GM19397 (cell line): Measurements from ENCODE around the gene PXN.
"Not testable (repeated sequence)": the region's sequence is repeated elsewhere in the genome, so short reads cannot be mapped to it uniquely, and the experiment has no call there.

Experiments
- ATAC-seq: cut with Tn5 transposase; IDR thresholded peaks from one replicate; pipeline ENCODE4 v1.9.1; 2021; ENCODE audit warnings: mild to moderate bottlenecking, moderate library complexity; ENCODE audit not compliant: unreplicated experiment

Gene PXN

GRCh38 chr12:120262852-120263747 lies 2.4 kb downstream of the PXN start:
- ATAC-seq, result no peak

DNA sequence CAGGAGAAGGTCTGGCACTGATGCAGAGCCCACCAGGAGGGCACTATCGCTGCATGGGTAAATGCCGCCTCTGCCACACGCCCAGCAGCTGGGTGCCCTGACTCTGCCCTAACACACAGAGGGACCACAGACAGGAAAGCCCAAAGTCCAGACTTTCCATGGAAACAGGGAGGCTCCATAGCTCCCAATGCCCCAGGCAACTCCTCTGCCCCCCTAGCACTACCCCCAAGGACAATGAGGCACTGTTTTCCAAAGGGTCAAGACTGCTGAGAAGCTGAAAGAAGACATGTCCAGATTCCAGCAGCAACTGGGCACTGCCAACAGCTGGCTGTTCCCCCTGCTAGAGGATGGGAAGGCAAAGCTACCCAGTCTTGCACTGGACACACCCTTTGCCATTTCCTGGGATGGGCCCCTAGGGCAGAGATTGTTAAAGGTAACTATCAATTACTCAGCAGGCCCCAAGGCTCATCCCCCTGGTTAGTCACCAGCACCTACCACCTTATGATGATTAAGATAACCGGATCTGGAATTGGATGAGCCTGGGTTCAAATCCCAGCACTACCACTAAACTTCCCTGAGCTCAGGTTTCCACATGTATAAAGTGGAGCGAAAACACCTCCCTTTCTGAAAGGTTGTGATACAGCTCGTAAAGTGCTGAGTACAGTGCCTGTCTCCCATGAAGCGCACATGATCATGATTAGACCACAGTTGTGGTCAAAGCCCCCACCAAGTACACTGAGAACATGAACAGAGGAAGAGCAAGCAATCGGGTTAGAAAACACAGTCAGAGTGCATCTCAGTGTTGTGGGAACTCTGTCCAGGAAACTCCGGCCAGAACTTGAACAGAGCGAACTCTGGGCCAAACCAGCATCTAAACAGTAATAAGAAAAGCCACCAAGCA lies 3.3 kb downstream of the PXN start:
- no peak for ATAC-seq

DNA sequence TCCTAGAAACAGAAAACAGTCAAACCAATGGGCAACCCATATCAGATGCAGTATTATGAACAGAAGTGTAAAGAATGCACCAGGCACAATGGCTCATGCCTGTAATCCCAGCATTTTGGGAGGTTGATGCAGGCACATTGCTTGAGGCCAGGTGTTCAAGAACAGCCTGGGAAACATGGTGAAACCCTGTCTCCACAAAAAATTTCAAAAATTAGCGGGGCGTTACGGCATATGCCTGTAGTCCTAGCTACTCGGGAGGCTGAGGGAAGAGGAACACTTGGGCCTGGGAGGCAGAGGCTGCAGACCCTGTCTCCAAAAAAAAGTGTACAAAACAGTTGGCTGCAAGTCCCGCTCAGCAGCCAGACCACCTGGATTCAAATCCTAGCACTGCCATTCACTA lies 4.9 kb downstream of the PXN start:
- no peak for ATAC-seq

- no peak for ATAC-seq
Observed at GRCh38 chr12:120259418-120260202, 5.9 kb downstream of the PXN start.

- ATAC-seq, result no peak
Observed at GRCh38 chr12:120258323-120258896, 7.1 kb downstream of the PXN start.

GRCh38 chr12:120257041-120257821 lies 8.3 kb downstream of the PXN start:
- ATAC-seq, result no peak

DNA sequence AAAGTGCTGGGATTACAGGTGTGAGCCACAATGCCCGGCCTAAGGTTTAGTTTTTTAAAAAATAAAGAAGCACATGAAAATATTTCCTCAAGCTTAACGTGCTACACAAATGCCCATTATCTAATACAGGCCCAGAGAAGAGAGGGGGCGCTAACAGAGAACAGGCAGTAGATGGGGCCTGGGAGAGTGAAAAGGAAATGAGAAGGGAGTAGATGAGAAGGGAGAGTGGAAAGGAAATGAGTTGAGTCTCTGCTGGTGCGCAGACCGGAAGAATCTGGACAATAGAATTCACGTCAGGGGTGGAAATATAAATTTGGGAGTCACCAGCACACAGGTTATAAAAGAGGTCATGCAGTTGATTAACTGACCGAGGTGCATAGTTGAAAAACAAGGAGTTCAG lies 10.7 kb downstream of the PXN start:
- ATAC-seq, result no peak

DNA sequence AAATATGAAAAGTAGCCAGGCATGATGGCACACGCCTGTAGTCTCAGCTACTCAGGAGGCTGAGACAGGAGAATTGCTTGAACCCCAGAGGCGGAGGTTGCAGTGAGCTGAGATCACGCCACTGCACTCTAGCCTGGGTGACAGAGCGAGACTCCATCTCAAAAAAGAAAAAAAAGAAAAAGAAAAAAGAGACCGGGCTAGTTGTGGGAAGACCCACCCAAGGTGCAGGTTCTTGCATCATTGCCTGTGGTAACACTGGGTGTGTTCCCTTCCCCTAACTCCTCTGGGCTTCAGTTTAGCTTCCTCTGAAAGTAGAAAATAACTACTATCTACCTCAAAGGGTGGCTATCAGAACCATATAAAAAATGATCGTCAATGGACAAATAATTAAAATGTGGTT lies 12.2 kb downstream of the PXN start:
- not testable (repeated sequence) for ATAC-seq

DNA sequence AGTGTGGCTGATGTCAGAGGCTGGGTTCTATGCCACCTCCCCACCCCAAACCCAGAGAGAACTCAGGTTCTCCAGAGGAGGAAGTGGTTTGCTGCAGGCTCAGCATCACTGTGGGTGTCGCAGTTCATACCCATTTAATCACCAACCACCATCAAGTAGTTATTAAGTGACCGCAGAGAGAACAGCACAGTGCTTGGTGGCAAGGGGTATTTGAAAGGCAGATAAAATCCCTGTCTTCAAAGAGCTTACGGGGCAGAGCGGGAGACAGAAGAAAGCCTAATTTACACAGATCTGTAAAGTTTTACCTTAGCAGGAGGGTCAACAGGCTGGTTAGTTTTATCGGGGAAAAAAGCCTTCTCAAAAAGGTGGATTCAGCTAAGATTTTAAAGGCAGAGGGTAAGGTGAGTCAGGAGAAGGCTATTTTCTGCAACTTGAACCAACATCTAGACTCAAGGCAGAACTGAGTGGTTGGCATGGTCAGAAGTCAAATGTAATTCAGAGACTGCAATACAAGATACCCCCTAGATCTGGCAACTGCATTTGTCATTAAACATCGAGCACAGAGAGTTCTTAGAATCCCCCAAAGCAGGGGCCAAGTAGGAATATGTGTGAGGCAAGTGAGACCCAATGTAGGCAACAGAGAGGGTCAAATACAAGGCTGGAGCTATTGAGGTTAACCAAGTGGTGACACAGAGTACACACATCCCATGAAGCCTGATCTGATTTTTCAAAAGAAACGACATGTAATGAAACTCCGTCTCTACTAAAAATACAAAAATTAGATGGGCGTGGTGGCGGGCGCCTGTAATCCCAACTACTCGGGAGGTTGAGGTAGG lies 13.2 kb downstream of the PXN start:
- ATAC-seq, result no peak

DNA sequence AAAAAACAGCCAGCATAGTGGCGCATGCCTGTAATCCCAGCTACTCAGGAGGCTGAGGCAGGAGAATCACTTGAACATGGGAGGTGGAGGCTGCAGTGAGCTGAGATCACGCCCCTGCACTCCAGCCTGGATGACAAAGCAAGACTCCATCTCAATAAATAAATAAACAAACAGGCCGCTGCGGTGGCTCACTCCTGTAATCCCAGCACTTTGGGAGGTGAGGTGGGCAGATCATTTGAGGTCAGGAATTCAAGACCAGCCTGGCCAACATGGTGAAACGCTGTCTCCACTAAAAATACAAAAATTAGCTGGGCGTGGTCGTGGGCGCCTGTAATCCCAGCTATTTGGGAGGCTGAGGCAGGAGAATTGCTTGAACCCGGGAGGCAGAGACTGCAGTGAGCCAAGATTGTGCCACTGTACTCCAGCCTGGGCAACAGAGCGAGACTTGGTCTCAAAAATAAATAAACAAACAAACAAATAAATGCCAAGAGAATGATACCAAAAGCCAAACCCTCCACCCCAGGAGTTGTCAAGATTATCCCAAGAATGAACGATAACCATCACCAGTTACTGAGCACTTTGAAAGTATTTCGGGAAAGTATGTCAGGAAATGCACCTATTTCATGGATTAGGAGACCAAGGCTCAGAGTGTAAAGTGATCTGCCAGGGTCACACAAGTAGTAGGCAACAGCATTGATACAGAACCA lies 14.0 kb downstream of the PXN start:
- not testable (repeated sequence) for ATAC-seq

DNA sequence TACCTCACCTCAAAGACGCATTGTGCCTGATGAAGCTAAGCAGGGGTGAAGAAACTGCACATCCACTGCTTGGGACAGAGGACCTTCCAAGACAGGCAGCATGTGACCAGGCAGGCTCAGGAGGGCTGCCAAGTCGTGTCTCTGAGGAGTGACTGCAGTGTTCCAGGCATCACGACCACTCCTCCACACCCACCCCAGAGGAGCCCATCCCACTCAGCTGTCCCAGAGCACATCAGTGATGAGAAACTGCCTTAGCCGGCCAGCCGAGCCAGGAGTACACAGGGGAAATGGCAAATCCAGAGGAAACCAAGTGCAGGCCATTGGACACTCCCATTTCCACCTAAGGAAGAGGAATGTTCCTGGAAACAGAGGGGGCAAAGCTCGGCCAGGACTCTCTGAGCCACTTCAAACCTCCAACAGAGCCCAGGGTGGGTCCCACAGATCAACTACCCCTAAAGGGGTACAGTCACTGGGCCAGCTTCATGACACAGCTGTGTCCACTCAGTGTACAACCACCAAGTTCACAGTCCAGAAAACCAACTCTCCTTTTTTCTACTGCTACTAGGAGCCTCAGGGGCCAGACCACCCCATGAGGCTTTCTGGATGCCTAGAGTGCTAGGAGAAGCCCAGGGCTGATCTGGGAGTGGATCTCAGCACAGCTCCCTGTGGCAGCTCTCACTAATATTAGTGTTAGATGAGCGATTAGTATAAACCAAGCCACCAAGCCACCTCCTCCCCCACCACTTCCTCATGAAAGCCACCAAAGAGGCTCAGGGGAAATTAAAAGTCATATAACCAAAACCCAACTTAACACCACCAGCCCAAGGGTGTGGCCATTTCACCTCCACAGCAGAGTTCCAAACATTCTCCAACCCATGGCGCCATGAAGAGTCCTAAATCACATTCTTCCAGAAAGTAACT lies 15.4 kb downstream of the PXN start:
- ATAC-seq, result no peak

GRCh38 chr12:120249266-120249874 lies 16.2 kb downstream of the PXN start:
- no peak for ATAC-seq

GRCh38 chr12:120247621-120248030 lies 17.9 kb downstream of the PXN start:
- ATAC-seq, result no peak

DNA sequence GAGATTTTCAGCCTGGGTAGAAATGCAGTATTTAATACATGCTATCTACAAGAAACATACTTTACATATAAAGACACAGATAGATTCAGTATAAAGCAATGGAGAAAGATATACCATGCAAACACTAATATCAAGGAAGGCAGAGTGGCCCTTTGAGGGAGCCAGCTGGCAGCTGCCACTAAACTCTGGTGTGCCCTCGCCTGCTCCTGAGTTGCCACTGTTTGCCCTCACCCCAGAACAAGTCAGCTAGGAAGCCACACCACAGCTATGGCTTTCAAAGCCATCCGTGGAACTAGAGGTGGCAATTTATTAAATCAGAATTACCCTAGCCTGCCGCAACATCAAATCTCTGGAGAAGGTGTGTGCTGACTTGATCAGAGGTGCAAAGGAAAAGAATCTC lies 18.3 kb downstream of the PXN start:
- ATAC-seq, result no peak

- ATAC-seq, result not testable (repeated sequence)
Observed at GRCh38 chr12:120246705-120247104, 18.8 kb downstream of the PXN start.

DNA sequence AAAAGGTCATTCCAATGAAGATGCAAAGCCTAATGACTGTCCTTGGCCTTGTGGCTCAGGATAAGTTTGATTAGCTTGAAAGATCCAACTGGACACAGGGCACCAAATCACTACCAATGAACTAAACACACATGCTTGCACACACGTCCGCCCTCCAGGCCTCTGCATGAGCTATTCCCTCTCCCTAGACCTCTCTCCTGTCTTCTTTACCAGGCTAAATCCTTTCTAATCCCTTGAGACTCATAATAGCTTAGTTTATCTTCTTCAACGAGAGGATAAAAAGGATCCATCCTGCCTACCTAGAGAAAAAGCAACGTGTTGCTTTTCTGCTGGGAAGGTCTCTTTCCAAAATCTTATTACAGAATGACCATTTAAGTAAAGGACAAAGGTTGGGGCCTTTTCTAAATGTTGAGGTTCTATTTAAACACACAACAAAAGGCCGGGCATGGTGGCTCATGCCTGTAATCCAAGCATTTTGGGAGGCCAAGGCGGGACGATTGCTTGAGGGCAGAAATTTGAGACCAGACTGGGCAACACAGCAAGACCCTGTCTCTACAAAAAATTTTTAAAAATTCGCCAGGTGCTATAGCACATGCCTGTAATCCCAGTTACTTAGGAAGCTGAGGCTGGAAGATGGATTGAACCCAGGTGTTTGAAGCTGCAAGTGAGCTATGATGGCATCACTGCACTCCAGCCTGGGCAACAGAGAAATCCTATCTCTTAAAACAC lies 22.4 kb downstream of the PXN start:
- ATAC-seq, result no peak
